ENCODE measurements around the gene LRRC45.

The LRRC45 gene

DNA sequence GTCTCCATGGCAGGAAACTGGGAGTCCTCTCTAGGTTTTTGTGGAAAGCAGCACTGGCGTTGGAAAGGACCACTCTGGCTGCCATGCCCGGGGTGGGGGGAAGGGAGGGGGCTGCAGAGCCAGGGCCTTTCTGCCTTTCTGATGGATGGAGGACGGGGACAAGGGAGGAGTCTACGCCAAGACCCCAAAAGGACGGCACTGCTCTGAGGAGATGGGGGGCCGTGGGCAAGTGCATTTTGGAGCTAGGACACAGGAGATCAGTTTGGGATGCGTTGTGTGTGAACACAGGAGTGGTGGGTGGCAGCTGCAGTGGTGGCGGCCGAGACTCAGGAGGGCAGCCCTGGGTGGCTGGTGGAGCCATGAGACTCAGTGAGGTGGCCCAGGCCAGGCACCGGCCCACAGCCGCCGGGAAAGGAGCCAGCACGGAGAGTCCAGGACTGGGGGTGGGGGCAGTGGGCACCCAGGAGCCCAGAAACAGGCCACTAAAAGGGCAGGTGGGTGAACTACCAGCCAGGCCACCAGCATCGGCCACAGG, 2.5 kb upstream of the LRRC45 start:
- no peak for DNase-seq

DNA sequence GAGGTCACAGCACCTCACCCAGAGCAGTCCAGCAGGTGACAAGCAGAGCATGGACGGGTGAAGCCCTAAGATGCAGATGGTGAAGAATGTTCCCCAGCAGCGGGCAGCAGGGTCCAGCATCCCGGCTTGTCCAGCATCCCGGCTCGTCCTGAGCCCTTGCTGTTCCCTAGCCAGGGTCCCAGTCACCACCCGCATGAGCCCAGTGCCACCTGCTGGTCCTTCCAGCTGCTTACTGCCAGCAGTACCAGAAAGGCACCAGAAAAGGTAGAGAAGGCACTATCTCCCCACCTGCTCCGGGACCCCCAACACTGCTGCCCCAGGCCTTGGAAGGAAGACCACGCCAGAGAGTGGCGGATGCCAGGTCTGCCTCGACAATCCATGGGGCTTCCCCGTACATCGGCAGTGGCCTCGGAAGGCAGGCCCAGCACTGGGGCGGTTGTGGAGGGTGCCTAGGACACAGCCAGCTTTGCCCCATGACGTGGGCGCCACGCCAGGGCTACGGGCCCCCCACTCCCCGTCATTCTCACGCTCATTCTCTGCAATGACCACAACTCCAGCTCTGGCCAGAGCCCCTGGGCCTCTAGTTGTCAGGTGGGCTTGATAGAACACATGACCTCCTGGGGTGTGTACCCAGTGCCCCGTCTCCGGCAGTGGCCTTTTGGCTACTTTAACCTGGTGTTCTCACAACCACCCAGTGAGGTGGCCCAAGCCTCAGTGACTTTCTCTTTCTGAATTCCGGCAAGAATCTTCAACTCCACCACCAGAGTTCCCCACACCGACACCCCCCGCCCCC, 1.8 kb upstream of the LRRC45 start:
- peak; percentile 10 for DNase-seq

DNA sequence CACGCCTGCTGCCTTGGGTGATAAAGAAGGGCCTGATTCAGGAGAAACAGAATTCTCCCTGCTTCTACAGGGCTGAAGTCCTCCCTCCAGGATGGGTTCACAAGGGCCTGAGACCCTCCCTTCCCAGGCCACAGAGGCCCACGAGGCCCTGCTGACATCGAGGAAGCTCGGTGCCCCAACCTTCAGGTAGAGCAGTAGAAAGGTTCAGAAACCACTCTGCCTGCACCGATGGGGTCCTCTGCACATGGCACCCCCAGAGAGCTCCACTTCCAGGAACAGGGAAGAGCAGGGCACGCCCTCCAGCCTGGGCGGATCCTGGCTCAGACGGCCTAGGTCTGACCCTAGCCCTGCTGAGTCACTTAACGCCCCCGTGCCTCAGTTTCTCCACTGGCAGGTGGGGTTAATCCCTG, 1.2 kb upstream of the LRRC45 start:
- DNase-seq = no peak

DNA sequence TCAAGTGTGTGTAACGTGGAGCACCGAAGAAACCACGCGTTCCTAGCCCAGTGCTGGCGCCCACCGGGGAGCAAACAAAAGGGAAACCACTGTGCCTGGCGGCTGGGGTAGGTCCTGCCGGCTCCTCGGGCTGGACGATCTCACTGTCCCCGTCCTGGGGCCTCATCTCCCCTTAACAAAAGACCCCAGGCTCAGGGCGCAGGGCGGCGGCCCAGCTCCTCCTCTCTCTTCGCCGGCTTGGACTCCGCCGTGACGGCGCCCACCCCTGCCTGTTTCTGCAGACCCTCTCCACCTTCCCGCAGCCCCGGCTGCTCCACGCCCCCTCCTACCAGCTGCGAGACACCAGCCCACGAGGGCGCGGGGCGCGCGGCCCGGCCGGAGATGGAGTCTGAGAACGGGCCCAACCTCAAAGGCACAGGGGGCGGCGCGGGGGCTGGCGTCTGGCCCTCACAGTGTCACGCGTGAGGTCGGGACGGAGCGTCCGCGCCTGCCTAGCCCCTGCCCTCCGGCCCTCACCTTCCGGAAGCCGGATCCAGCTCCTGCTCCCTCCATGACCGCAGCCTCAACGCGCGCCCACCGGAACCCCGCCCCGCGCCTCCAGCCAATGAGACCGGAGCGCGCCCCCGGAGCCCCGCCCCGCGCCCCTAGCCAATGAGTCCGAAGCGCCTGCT, 660 bp upstream of the LRRC45 start, which contains the start of gene CENPX:
Gene CENPX, minus strand, starts transcription at position 569 of the 671 bp plus-strand sequence. Its CDS starts 17 bp downstream, at position 552.
- DNase-seq = no peak

DNA sequence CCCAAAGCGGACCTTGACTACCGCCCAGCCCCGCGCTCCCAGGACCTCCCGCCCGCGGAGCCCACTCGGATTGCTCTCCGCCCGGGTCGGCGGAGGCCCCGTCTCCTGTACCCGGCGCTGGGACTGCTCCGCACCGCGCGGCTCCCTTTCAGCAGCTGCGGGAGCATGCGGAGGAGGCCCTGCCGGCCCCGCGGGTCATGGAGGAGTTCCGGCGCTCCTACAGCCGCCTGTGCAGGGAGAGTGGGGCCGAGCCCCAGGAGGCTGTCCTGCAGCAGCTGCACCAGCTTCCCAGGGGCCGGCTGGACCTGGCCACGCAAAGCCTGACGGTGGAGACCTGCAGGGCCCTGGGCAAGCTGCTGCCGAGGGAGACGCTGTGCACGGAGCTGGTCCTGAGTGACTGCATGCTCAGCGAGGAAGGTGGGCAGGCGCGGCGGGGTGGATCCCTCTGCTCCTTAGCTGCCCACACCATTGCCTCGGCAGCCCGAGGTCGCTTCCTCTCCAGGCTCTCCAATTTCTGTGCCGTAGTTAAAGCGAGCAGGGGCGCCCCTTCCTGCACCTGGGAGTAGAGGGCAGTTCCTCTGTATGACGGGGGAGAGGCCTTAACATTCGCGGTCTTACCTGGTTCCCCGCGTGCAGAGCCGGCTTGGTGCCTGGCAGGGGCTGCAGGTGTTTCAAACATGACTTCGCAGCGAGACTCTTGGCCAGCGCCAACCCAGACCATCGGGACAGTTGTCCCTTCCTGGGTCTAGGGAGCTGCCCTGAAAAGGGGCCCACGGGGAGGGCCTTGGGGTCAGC, 539 bp downstream of the LRRC45 start:
- no peak for DNase-seq

DNA sequence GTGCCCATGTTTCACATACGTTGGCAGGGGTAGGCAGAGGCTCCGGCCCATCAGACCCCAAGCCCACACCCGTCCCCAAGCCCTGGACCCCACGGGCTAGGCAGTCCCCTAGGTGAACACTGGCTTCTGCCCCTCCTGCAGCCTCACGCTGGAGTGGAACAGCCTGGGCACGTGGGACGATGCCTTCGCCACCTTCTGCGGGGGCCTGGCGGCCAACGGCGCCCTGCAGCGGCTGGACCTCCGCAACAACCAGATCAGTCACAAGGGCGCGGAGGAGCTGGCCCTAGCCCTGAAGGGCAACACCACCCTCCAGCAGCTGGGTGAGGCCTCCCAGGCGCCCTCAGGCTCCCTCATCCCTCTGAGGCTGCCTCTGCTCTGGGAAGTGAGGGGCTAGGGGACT, 1.8 kb downstream of the LRRC45 start:
- no peak for DNase-seq

DNA sequence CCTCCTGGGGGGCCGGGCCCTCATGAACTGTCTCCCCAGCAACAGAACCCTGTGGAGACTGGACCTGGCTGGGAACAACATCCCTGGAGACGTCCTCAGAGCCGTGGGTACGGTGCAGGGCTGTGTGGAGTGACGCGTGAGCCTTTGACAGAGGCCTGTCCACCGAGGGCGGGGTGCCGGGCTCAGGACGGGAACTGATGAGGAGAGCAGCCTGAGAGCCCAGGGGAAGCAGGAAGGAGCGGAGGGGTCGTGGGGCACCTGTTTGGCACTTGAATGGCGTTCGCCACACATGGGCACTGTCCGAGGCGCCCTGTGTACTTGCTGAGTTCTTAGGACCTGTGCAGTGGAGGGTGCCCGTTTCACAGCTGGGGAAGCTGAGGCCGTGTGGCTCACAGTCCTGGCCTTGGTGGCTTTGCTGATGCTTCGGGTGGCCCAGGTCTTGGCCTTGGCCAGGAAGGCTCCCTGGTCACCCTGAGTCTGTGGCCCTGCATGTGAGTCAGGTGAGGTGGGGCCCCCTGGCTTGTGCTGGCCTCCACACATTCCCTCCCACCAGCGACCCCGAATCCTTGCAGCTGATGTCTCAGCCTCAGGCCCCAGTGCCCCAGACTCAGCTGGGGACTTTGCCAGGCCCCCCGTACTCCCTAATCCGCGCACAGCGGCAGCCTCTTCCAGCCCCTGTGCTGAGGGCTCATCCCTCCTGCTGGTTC, 2.4 kb downstream of the LRRC45 start:
- no peak for DNase-seq

DNA sequence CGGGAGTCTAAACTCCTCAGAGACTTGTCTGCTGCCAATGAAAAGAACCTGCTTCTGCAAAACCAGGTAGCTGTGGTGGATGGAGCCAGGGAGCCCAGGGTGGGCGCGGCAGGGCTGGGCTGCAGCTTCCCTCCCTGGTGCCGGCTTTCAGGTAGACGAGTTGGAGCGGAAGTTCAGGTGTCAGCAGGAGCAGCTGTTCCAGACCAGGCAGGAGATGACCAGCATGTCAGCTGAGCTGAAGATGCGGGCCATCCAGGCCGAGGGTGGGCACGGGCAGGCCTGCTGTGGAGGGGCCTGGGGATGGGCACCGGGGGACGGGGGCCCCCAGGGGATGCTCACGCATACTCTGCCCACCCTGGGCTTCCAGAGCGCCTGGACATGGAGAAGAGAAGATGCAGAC, 5.1 kb downstream of the LRRC45 start:
- no peak for DNase-seq

DNA sequence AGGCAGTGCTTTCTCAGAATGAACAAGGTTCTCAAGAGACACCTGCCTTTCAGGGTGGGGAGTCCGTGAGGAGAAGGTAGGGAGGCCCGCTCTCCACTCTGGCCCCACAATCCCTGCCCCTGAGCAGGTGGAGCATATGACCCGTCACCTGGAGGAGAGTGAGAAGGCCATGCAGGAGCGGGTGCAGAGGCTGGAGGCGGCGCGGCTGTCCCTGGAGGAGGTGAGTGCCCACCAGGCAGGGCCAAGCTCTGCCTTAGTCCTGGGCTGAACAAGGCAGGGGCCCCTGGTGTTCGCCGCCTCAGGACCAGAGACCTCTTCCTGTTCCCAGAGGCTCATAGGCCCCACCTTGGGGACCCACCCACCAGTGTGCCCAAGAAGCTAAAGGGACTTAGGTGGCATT, 5.9 kb downstream of the LRRC45 start:
- no peak for DNase-seq

DNA sequence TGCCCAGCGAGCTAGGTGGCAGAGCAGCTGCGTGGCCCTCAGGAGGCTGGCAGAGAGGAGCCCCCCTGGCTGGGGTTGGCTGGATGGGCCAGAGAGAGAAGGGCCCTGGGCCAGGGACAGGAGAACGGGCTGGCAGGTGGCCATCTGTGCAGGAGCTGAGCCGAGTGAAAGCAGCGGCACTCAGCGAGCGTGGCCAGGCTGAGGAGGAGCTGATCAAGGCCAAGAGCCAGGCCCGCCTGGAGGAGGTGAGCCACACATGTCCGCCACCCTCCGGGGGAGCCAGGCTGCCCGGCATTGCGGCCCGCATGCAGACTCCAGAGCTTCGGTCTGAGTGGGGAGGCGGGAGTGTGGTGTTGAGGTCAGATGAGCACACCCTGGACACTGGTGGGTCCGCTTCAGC, 6.3 kb downstream of the LRRC45 start:
- no peak for DNase-seq

DNA sequence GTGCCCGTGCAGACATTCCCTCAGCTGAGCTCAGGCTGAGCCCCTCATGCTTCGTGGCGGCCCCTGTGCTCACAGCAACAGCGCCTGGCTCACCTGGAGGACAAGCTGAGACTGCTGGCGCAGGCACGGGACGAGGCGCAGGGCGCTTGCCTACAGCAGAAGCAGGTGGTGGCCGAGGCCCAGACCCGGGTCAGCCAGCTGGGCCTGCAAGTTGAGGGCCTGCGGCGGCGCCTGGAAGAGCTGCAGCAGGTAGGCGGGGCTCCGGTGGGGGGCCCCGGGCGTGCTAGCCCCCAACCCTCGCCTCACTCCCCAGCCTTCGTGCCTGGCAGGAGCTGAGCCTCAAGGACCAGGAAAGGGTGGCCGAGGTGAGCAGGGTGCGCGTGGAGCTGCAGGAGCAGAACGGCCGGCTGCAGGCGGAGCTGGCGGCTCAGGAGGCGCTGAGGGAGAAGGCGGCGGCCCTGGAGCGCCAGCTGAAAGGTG, 6.9 kb downstream of the LRRC45 start:
- no peak for DNase-seq

DNA sequence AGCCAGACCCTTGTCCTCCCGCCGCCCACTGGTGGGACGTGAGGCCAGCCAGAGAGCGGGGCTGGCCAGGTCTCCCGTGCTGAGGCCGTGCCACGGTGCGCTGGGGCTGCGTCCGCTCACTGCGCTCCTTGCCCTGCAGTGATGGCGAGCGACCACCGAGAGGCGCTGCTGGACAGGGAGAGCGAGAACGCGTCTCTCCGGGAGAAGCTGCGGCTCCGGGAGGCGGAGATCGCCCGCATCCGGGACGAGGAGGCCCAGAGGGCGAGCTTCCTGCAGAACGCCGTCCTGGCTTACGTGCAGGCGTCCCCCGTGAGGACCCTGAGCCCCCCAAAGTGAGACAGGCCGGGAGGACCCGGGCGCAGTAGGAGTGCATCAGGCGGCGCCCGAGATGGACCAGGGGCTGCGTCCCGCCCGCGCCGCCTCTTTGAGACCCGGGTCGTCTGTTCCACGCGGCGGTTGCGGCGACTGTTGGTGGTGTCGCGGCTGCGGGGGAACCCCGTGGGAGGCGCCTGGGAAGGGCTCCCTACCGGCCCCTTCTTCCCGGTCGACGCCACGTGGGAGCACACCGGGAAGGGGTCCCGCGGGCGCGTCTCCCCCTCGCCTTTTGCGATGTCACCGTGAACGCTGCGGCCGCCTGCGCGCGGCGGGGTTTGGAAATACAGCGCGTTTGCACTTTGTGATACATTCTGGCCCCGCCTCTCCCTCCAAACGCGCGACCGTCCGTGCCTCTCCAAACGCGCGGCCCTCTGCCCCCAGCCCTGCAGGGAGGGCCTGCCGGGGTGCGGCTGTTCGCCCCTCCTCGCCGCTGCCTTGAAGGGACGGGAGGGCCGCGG, 7.6 kb downstream of the LRRC45 start:
- DNase-seq = no peak

DNA sequence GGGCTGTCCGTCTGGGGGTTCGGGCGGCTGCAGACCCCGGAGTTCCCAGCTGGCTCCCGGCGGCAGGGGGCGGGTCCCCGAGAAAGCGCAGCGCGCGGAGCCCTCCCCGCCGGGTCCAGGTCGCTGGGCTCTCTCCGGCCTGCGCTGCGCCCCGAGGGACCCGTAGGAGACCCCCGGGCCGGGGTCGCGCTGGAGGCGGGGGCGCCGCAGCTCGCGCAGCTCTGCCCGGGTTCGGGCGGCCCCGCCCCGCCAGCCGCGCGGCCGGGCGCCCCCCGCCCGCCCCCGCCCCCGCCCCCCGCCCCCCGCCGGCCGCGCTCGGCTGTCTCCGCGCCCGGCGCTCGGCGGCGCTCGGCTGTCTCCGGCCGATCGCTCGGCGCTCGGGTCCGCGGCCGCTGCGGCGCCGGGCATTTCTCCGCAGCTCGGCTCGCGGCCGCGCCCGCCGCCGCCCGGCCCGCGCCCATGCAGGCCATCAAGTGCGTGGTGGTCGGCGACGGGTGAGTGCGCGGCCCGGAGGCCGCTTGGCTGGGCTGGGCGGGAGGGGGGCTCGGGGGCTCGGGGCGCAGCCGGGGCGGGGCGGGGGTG, 8.3 kb downstream of the LRRC45 start, which contains the start of gene RAC3:
Gene RAC3, plus strand, starts transcription at position 376 of the 582 bp plus-strand sequence. Its CDS starts 84 bp downstream, at position 460.
- DNase-seq = no peak

DNA sequence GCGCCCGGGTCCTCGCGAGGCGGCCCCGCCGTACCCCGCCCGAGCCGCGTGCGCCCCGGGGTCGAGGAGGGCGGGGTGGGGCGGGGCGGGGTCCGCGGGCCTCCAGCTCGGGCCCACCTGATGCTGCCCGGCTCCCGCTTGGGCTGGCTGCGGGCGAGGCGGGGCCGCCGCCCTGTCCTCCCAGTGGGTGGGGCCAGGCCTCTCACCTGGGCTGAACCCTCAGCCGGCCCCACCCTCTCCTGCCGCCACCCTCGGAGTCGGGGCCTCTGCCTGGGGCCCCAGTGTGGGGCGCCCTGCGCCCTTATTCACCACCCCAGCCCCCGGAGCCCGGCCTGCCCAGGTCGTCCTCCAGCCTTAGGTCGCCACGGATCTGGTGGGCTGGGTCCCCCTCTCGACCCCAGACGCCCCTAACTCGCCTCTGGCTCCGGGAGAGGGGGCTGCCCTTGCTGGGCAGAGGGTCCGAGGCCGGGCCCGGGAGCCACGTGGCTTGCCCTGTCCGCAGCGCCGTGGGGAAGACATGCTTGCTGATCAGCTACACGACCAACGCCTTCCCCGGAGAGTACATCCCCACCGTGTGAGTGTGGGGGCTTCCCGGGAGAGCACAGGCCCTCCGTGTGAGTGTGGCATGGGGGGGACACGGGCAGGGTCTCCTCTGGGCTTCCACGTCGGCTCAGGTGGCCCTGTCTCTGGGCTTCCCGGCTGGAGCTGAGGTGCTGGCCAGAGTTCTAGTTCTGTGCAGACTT, 9.0 kb downstream of the LRRC45 start:
- no peak for DNase-seq

DNA sequence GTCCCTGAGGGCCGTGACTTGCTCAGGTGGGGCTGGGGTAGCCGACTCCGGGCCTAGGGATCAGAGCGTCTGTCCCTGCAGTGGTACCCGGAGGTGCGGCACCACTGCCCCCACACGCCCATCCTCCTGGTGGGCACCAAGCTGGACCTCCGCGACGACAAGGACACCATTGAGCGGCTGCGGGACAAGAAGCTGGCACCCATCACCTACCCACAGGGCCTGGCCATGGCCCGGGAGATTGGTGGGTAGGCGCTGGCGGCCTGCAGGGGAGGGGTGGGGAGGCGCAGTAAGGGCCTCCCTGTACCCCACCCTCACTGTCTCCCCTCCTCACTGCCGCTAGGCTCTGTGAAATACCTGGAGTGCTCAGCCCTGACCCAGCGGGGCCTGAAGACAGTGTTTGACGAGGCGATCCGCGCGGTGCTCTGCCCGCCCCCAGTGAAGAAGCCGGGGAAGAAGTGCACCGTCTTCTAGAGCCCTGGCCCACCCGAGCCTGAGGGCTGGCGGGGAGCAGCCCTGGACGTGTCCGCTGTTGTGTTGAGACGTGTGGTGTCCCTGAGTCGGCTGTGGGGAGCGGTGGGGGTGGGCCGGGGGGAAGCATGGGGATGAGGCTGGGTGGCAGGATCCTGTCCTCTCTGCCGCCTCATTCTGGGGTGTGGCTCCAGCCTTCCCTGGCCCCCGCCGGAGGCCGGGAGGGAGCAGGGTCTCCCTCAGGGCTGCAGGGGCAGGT, 10.4 kb downstream of the LRRC45 start:
- no peak for DNase-seq

DNA sequence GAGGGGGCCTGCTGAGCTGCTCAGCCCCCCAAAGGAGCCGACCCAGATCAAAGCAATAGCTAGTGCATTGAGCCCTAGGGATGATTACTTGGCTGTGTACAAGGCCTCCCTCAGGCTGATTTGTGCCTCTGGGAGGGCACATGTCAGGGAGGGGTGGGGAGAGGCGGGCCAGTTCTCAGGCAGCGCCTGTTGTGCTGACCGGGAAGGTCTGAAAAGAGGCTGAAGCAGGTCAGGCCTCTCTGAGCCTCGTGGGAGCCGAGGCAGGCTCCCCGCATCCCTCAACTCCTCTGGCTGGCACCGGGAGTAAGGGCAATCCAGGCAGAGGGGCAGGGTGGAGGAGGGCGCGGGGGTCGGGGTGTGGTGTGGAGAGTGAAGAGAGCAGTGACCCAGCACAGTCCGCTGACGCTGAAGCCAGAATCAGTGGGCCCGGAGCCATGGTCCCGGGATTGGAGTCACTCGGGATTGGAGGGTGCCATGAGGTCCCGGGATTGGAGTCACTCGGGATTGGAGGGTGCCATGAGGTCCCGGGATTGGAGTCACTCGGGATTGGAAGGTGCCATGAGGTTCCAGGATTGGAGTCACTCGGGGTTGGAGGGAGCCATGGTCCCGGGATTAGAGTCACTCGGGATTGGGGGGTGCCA, 11.4 kb downstream of the LRRC45 start:
- DNase-seq = no peak

DNA sequence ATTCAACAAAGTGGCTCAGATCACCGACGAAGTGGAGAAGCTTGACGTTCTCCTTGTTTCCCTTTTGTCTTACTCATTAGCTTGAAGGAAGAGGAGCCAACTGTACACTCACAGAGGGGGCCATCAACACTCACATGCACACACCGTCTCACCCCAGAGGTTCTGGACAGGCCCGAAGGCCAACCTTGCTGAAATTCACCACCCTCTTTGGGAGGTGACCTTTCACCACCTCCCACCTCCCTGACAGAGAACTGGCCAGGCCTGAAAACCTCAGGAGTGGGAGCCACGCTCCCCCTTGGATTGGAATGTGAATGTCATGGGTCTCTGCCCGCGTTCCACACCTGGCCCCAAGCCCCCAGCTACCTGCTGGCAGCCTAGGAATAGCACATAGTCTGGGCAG, 12.4 kb downstream of the LRRC45 start:
- no peak for DNase-seq

DNA sequence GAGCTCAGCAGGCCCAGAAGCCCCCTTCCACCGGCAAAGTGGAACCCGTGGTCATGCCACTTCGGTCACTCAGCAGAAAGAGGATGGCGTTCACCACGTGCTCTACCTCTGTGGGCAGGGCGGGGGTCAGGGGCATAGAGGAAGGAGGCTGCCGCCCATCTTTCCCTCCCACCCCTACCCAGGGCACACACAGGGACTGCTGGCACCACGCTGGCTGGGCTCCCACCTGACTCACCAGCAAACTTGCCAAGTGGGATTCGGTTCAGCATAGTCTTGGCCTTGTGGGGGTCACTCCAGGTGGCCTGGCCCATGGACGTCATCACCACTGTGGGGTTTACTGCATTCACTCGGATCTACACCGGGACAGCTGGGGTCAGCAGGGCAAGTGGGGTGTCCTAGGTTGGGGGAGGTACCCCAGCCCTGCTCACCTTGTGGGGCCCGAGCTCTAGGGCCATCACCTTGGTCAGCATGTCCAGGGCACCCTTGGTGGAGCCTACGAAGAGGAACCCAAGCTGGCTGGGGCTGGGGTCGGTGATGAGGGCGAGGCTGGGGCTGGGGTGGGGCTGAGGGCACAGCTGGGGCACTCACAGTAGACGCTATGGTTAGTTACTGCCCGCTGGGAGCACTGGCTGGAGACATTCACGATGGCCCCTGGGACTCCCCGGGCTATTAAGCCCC, 13.0 kb downstream of the LRRC45 start:
- no peak for DNase-seq
